Mammary epithelial cell (primary cell): Measurements from ENCODE around the gene BHLHE40.

Experiments
- EZH2 ChIP-seq: IDR thresholded peaks from 2 replicates; pipeline ENCODE4 v1.6.1; 2012; ENCODE audit warnings: low read length, inconsistent platforms, borderline replicate concordance
- TF ChIP-seq, protein P1 (sequence below), 2 donors: IDR thresholded peaks in 1 of 2; conservative IDR thresholded peaks in 1 of 2; 2 replicates each; pipeline ENCODE4 v1.5.1; 2011 to 2012; ENCODE audit warnings: inconsistent platforms in 2 of 2, low read length in 2 of 2, mild to moderate bottlenecking in 2 of 2, control low read depth in 1 of 2, low read depth in 1 of 2; ENCODE audit not compliant: insufficient read depth in 1 of 2; ENCODE audit errors: extremely low read depth in 1 of 2

DNA sequence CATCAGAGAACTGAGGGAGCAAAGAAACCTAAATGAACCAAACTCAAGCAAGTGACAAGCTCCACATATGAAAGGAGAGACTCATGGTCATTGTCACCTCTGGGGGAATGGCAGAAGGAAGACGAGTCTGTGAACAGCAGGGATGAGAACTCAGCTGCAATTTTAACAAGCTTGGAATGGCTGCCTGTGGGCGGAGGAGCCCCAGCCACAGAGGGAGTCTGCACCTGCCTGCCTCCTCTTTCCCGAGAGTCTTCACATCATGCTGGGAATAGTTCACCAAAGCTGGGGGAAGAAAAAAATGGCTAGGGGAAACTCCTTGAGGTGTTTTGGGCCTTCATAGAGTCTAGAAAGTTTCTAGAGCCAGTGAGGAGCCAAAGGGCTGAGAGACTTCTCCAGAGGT is 21.3 kb upstream of the BHLHE40 start:
- TF ChIP-seq, protein P1, sequence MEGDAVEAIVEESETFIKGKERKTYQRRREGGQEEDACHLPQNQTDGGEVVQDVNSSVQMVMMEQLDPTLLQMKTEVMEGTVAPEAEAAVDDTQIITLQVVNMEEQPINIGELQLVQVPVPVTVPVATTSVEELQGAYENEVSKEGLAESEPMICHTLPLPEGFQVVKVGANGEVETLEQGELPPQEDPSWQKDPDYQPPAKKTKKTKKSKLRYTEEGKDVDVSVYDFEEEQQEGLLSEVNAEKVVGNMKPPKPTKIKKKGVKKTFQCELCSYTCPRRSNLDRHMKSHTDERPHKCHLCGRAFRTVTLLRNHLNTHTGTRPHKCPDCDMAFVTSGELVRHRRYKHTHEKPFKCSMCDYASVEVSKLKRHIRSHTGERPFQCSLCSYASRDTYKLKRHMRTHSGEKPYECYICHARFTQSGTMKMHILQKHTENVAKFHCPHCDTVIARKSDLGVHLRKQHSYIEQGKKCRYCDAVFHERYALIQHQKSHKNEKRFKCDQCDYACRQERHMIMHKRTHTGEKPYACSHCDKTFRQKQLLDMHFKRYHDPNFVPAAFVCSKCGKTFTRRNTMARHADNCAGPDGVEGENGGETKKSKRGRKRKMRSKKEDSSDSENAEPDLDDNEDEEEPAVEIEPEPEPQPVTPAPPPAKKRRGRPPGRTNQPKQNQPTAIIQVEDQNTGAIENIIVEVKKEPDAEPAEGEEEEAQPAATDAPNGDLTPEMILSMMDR (conservative IDR thresholded peaks at IDR 0.05 in 1 of 2, IDR thresholded peaks at IDR 0.05 in 1 of 2; ENCODE audit: extremely low read depth in 1 of 2, insufficient read depth in 1 of 2, low read depth in 1 of 2, low read length in 2 of 2): no peak
- no peak for TF ChIP-seq EZH2
